DND-41 (cell line): ENCODE measurements around the gene SULF2.

Source experiments
- CTCF ChIP-seq: IDR thresholded peaks from 2 replicates; pipeline ENCODE4 v1.5.1; 2012; ENCODE audit warnings: borderline replicate concordance, low read length, moderate library complexity, mild to moderate bottlenecking; ENCODE audit not compliant: poor library complexity, severe bottlenecking; ENCODE audit errors: extremely low read depth
- EZH2 ChIP-seq: IDR thresholded peaks from 3 replicates; pipeline ENCODE4 v1.6.1; 2012; ENCODE audit warnings: borderline replicate concordance, low read depth, mild to moderate bottlenecking, moderate library complexity, low read length, inconsistent platforms; ENCODE audit not compliant: severe bottlenecking

- TF ChIP-seq CTCF (no peak), EZH2 (no peak)
These were observed 60.9 kb downstream of the SULF2 start for GRCh38 chr20:47724396-47724795.
